Stomach smooth muscle (tissue), 2 donors: ENCODE data around the gene PARVG.

Experiments used
- H3K27ac ChIP-seq: one replicate; pipeline ENCODE4 v1.7.0; 2013; ENCODE audit warnings: mild to moderate bottlenecking, low read length, inconsistent platforms
- H3K27me3 ChIP-seq, 2 donors: one replicate each; pipeline ENCODE4 v1.7.0; 2013; ENCODE audit warnings: low read length in 2 of 2; ENCODE audit not compliant: insufficient read depth in 2 of 2, control insufficient read depth in 1 of 2
- H3K36me3 ChIP-seq, 2 donors: one replicate each; pipeline ENCODE4 v1.7.0; 2013; ENCODE audit warnings: low read length in 2 of 2; ENCODE audit not compliant: control insufficient read depth in 2 of 2, insufficient read depth in 2 of 2
- H3K4me1 ChIP-seq: one replicate; pipeline ENCODE4 v1.7.0; 2013; ENCODE audit warnings: low read length; ENCODE audit not compliant: control insufficient read depth, insufficient read depth
- H3K4me3 ChIP-seq, 2 donors: one replicate each; pipeline ENCODE4 v1.7.0; 2013; ENCODE audit warnings: low read length in 2 of 2
- H3K9ac ChIP-seq, 2 donors: one replicate each; pipeline ENCODE4 v1.7.0; 2013; ENCODE audit warnings: low read length in 2 of 2, mild to moderate bottlenecking in 1 of 2
- H3K9me3 ChIP-seq, 2 donors: one replicate each; pipeline ENCODE4 v1.7.0; 2013; ENCODE audit warnings: low read length in 2 of 2; ENCODE audit not compliant: control insufficient read depth in 2 of 2
- donor health status: healthy.
- donor health status: Pancreatic carcinoma.

PARVG gene

DNA sequence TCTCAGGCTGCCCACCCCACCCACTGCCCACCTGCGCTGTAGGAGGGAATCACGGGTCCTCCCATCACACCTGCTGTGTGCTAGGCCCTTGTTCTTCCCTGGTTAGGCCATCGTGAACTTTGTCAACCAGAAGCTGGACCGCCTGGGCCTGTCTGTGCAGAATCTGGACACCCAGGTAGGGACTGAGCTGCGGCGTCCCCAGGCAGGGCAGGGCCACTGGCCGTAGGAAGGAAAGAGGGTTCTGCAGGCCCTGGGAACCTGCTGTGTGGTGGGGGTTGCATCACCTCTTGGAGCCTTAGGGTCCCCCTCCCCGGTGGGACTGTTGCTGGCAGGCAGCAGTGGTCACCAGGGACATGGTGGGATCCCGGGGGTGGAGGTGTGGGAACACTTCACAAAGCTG lies 15.5 kb downstream of the PARVG start:
- Histone ChIP-seq H3K4me3 (no peak overlapping the region), H3K9me3 (no peaks in the 10 kb centered on the region), H3K36me3 (no peaks in the 10 kb centered on the region), H3K27ac (no peak overlapping the region), H3K4me1 (no peaks in the 10 kb centered on the region), H3K9ac (no peak overlapping the region), H3K27me3 (no peaks in the 10 kb centered on the region)

GRCh38 chr22:44196731-44197131 lies 16.0 kb downstream of the PARVG start:
- H3K27me3 ChIP-seq, result no peaks in the 10 kb centered on the region
- H3K27ac ChIP-seq, result no peak overlapping the region
- no peak overlapping the region for H3K4me3 ChIP-seq
- H3K4me1 ChIP-seq, result no peaks in the 10 kb centered on the region
- H3K9ac ChIP-seq, result no peak overlapping the region
- no peaks in the 10 kb centered on the region for H3K9me3 ChIP-seq
- no peaks in the 10 kb centered on the region for H3K36me3 ChIP-seq

DNA sequence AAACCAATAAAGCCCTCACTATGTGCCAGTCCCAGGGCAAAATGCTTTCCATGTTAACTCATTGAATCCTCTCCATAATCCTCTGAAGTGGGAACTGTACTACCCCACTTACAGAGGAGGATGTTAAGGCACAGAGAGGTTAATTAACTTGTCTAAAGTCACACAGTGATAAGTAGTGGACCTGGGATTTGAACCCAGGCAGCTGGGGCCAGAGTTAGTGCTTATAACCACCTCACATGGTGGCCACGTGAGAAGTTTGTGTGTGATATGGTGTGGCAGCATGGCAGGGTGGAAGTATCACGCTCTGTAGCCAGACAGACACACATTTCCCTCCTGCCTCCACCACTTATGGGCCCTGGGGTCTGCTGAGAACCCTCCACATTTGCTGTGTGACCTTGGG lies 16.5 kb downstream of the PARVG start:
- Histone ChIP-seq H3K9me3 (no peaks in the 10 kb centered on the region), H3K27me3 (no peaks in the 10 kb centered on the region), H3K27ac (no peak overlapping the region), H3K4me1 (no peaks in the 10 kb centered on the region), H3K9ac (no peak overlapping the region), H3K36me3 (no peaks in the 10 kb centered on the region), H3K4me3 (no peak overlapping the region)

DNA sequence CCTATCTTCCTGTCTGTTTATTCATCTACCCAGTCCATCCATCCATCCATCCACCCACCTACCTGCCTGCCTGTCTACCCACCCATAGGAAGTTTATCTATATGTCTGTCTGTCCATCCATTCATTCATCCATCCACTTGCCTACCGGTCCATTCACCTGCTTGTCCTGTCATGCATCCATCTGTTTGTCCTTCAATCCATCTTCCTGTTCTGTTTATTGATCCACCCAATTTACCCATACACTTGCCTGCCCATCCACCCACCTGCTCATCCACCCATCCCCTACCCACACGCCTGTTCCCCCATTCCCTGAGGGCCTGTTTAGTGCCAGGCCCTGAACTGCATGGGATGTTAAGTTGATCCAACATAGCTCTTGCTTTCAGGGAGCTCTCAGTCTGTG lies 18.4 kb downstream of the PARVG start:
- Histone ChIP-seq H3K4me1 (peaks cover 4% of the 10 kb centered on the region), H3K4me3 (no peak overlapping the region), H3K27me3 (no peaks in the 10 kb centered on the region), H3K36me3 (no peaks in the 10 kb centered on the region), H3K9ac (no peak overlapping the region), H3K27ac (no peak overlapping the region), H3K9me3 (no peaks in the 10 kb centered on the region)

DNA sequence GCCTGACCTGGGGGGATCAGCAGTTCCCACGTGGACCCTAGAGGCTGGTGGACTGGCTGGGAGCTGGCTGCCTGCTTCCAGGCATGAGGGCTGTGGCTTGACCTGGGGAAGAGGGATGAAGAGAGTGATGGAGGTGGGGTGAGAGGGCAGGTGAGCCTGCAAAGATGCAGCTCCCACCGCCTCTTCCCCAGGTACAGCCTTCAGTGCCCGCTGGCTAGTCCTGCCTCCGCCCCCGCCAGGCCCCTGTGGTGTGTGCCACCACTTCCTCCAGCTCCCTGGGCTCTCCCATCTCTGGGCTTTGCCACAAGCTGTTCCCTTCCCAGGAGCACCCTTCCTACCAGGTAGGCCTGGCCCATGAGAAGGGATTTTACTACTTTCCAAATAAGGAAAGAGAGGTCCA lies 19.1 kb downstream of the PARVG start:
- Histone ChIP-seq H3K4me3 (no peak overlapping the region), H3K27ac (no peak overlapping the region), H3K27me3 (no peaks in the 10 kb centered on the region), H3K9me3 (no peaks in the 10 kb centered on the region), H3K9ac (no peak overlapping the region), H3K4me1 (peaks cover 4% of the 10 kb centered on the region), H3K36me3 (no peaks in the 10 kb centered on the region)

DNA sequence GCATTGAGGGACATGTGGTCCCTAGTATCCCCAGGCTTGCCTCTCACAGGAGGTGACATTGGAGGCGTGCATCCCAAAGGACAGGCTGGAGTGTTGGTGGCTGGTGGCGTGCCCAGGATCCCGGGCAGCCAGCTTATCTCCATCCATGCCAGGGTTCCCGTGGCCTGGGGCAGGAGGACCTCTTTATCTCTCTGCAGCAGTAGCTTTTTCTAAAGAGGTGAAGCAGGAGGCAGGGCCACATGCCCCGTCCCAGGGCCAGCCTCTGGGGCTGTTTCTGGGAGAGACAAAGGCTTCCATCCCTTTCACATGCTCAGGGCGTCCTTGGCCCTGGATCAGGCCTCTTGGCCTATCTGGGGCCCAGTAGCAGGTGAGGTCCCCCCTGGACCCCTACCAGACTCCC lies 19.7 kb downstream of the PARVG start:
- Histone ChIP-seq H3K9me3 (no peaks in the 10 kb centered on the region), H3K4me1 (peaks cover 4% of the 10 kb centered on the region), H3K9ac (no peak overlapping the region), H3K4me3 (no peak overlapping the region), H3K27ac (no peak overlapping the region), H3K27me3 (no peaks in the 10 kb centered on the region), H3K36me3 (no peaks in the 10 kb centered on the region)

- Histone ChIP-seq H3K9me3 (no peaks in the 10 kb centered on the region), H3K36me3 (no peaks in the 10 kb centered on the region), H3K9ac (no peak overlapping the region), H3K27ac (no peak overlapping the region), H3K4me1 (peaks cover 4% of the 10 kb centered on the region), H3K27me3 (no peaks in the 10 kb centered on the region), H3K4me3 (no peak overlapping the region)
Observed at GRCh38 chr22:44200855-44201550, 20.3 kb downstream of the PARVG start.

DNA sequence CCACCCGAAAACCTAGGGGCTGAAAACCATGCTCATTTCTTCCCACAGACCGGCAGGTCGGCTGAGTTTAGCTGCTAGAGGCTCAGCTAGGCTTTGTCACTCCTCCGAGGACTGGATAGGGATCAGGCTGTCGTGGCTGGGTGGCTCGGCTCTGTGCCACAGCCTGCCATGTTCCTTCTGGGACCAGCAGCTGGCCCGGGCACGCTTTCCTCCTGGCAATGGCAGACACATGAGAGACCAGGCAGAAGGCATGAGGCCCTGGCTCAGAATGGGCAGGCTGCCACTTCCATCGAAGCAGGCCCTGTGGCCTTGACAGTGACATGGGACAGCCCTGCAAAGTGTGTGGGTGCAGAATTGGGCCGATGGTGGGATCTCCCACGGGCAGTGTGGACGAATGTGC lies 20.9 kb downstream of the PARVG start:
- Histone ChIP-seq H3K9me3 (no peaks in the 10 kb centered on the region), H3K27me3 (no peaks in the 10 kb centered on the region), H3K27ac (no peak overlapping the region), H3K4me1 (peaks cover 4% of the 10 kb centered on the region), H3K9ac (no peak overlapping the region), H3K4me3 (no peak overlapping the region), H3K36me3 (no peaks in the 10 kb centered on the region)

DNA sequence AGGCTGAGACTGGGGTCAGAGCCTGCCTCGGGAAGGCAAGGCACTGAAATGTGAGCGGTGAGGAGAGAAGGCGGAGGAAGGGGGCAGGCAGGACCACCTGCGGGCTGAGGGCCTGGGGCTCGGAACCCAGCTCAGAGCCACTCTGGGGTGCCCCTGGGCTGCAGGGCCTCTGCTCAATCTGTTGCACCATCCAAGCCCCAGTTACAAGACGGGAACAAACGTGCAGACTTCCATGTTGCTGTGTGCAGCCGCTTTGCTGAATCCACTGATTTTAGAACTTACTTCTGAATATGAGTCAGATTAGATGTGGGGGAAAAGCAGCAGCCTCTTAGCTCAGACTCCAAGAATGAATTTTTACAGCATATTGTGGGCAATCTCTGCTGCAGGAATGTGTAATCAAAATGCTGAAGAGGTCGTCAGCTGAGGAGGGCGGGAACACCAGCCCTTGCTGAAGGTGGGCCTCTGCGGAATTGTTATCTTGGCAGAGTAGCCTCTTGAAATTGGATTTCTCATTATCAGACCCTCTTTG lies 21.6 kb downstream of the PARVG start:
- no peak overlapping the region for H3K27ac ChIP-seq
- H3K4me1 ChIP-seq, result peaks cover 4% of the 10 kb centered on the region
- no peak overlapping the region for H3K9ac ChIP-seq
- no peaks in the 10 kb centered on the region for H3K9me3 ChIP-seq
- H3K36me3 ChIP-seq, result no peaks in the 10 kb centered on the region
- no peaks in the 10 kb centered on the region for H3K27me3 ChIP-seq
- no peak overlapping the region for H3K4me3 ChIP-seq

DNA sequence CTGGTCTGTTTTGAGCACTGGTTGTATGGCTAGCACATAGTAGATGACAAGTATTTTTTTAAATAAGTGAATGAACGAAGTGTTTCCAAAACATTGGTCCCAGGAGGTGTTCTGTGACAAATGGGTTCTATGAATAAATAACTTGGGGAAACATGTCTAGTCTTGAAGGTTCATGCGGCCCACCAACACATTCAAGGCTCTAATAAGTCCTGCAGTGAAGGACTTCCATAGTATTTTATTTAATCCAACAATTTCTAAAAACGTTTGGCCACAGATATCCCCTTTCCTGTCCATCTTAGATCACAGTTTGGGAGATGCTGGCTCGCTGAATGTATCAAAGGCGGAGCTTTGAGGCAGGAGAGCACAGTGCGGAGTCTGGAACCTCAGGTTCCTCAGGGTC lies 22.5 kb downstream of the PARVG start:
- H3K9me3 ChIP-seq, result no peaks in the 10 kb centered on the region
- H3K27ac ChIP-seq, result no peak overlapping the region
- H3K9ac ChIP-seq, result no peak overlapping the region
- H3K4me3 ChIP-seq, result no peak overlapping the region
- H3K36me3 ChIP-seq, result no peaks in the 10 kb centered on the region
- H3K4me1 ChIP-seq, result peaks cover 4% of the 10 kb centered on the region
- H3K27me3 ChIP-seq, result no peaks in the 10 kb centered on the region

- peaks cover 0 to 6% of the 10 kb centered on the region in 2 donors for H3K9me3 ChIP-seq
- H3K4me1 ChIP-seq, result peaks cover 4% of the 10 kb centered on the region
- H3K4me3 ChIP-seq, result no peak overlapping the region
- no peak overlapping the region for H3K27ac ChIP-seq
- H3K27me3 ChIP-seq, result no peaks in the 10 kb centered on the region
- H3K9ac ChIP-seq, result no peak overlapping the region
- no peaks in the 10 kb centered on the region for H3K36me3 ChIP-seq
Observed at GRCh38 chr22:44204739-44205515, 24.2 kb downstream of the PARVG start.
